ENCODE measurements around the gene CATSPERB.
"Not testable (repeated sequence)": the region's sequence is repeated elsewhere in the genome, so short reads cannot be mapped to it uniquely, and the experiment has no call there.

CATSPERB gene

GRCh38 chr14:91548108-91548507 is 183.8 kb downstream of the CATSPERB start:
- no peak for DNase-seq (ENCODE audit: extremely low spot score)
- POLR2A ChIA-PET, result no interaction called here
- CTCF ChIA-PET, result interaction anchor here (0.6 kb wide), 1 partner anchor 701 kb away, joined by 3 read pairs; no protein-coding TSS in a partner anchor
- no peak for TF ChIP-seq SP1 (IDR thresholded peaks at IDR 0.05)
- no peak for TF ChIP-seq ARNT (IDR thresholded peaks at IDR 0.05)
- no peak for TF ChIP-seq ELF4 (IDR thresholded peaks at IDR 0.05)
- no peak for TF ChIP-seq ZNF384 (IDR thresholded peaks at IDR 0.05)

GRCh38 chr14:91545946-91546716 is 185.8 kb downstream of the CATSPERB start:
- TF ChIP-seq ARNT (IDR thresholded peaks at IDR 0.05) (no peak), TARDBP (IDR thresholded peaks at IDR 0.05) (no peak), SP1 (IDR thresholded peaks at IDR 0.05) (no peak), CTBP1 (IDR thresholded peaks at IDR 0.05; ENCODE audit: borderline replicate concordance) (no peak), L3MBTL2 (conservative IDR thresholded peaks at IDR 0.05) (no peak), BHLHE40 (IDR thresholded peaks at IDR 0.05; ENCODE audit: borderline replicate concordance) (no peak), LEF1 (IDR thresholded peaks at IDR 0.05; ENCODE audit: borderline replicate concordance) (no peak), FOXA1 (IDR thresholded peaks at IDR 0.05) (no peak), ZNF384 (IDR thresholded peaks at IDR 0.05) (no peak), SUZ12 (IDR thresholded peaks at IDR 0.05) (no peak), ELF4 (IDR thresholded peaks at IDR 0.05) (no peak)
- POLR2A ChIA-PET, result no interaction called here
- CTCF ChIA-PET, result no interaction called here
- DNase-seq (ENCODE audit: extremely low spot score), result no peak

GRCh38 chr14:91545204-91545603 is 186.7 kb downstream of the CATSPERB start:
- ChIA-PET CTCF (no interaction called here), POLR2A (no interaction called here)
- no peak for DNase-seq (ENCODE audit: extremely low spot score)
- TF ChIP-seq NFRKB (IDR thresholded peaks at IDR 0.05), result no peak
- TF ChIP-seq PKNOX1 (IDR thresholded peaks at IDR 0.05), result no peak
- TF ChIP-seq LEF1 (IDR thresholded peaks at IDR 0.05; ENCODE audit: borderline replicate concordance), result no peak
- no peak for TF ChIP-seq SP1 (IDR thresholded peaks at IDR 0.05)
- no peak for TF ChIP-seq HDGF (IDR thresholded peaks at IDR 0.05; ENCODE audit: borderline replicate concordance)
- no peak for TF ChIP-seq FOXA1 (IDR thresholded peaks at IDR 0.05)
- TF ChIP-seq FOXK2 (IDR thresholded peaks at IDR 0.05), result no peak
- no peak for TF ChIP-seq ARNT (IDR thresholded peaks at IDR 0.05)
- no peak for TF ChIP-seq SUZ12 (IDR thresholded peaks at IDR 0.05)
- no peak for TF ChIP-seq ZNF384 (IDR thresholded peaks at IDR 0.05)
- no peak for TF ChIP-seq FOXM1 (IDR thresholded peaks at IDR 0.05; ENCODE audit: borderline replicate concordance)
- no peak for TF ChIP-seq L3MBTL2 (conservative IDR thresholded peaks at IDR 0.05)
- TF ChIP-seq CTBP1 (IDR thresholded peaks at IDR 0.05; ENCODE audit: borderline replicate concordance), result no peak
- no peak for TF ChIP-seq ELF4 (IDR thresholded peaks at IDR 0.05)

GRCh38 chr14:91536327-91536726 is 195.6 kb downstream of the CATSPERB start:
- TF ChIP-seq ARNT (IDR thresholded peaks at IDR 0.05) (no peak), PKNOX1 (IDR thresholded peaks at IDR 0.05) (no peak), HDGF (IDR thresholded peaks at IDR 0.05; ENCODE audit: borderline replicate concordance) (no peak), LEF1 (IDR thresholded peaks at IDR 0.05; ENCODE audit: borderline replicate concordance) (no peak), ZNF384 (IDR thresholded peaks at IDR 0.05) (no peak), BHLHE40 (IDR thresholded peaks at IDR 0.05; ENCODE audit: borderline replicate concordance) (no peak), SP1 (IDR thresholded peaks at IDR 0.05) (no peak), NFRKB (IDR thresholded peaks at IDR 0.05) (no peak), L3MBTL2 (conservative IDR thresholded peaks at IDR 0.05) (no peak), CTBP1 (IDR thresholded peaks at IDR 0.05; ENCODE audit: borderline replicate concordance) (no peak), FOXA1 (IDR thresholded peaks at IDR 0.05) (no peak), ELF4 (IDR thresholded peaks at IDR 0.05) (no peak)
- DNase-seq (ENCODE audit: extremely low spot score), result no peak
- ChIA-PET POLR2A (no interaction called here), CTCF (no interaction called here)

GRCh38 chr14:91534059-91534458 is 197.8 kb downstream of the CATSPERB start:
- CTCF ChIA-PET; POLR2A ChIA-PET; DNase-seq (ENCODE audit: extremely low spot score): not testable (repeated sequence)

GRCh38 chr14:91533623-91534022 is 198.3 kb downstream of the CATSPERB start:
- POLR2A ChIA-PET, result no interaction called here
- no peak for TF ChIP-seq HDGF (IDR thresholded peaks at IDR 0.05; ENCODE audit: borderline replicate concordance)
- TF ChIP-seq NFRKB (IDR thresholded peaks at IDR 0.05), result no peak
- no peak for TF ChIP-seq LEF1 (IDR thresholded peaks at IDR 0.05; ENCODE audit: borderline replicate concordance)
- TF ChIP-seq FOXK2 (IDR thresholded peaks at IDR 0.05), result no peak
- TF ChIP-seq FOXA1 (IDR thresholded peaks at IDR 0.05), result no peak
- TF ChIP-seq BHLHE40 (IDR thresholded peaks at IDR 0.05; ENCODE audit: borderline replicate concordance), result no peak
- no peak for TF ChIP-seq SP1 (IDR thresholded peaks at IDR 0.05)
- no peak for TF ChIP-seq FOXM1 (IDR thresholded peaks at IDR 0.05; ENCODE audit: borderline replicate concordance)
- no peak for TF ChIP-seq ZNF384 (IDR thresholded peaks at IDR 0.05)
- TF ChIP-seq CTBP1 (IDR thresholded peaks at IDR 0.05; ENCODE audit: borderline replicate concordance), result no peak
- DNase-seq (ENCODE audit: extremely low spot score), result no peak
- CTCF ChIA-PET, result interaction anchor here (0.6 kb wide), 1 partner anchor 8 kb away, joined by 4 read pairs; no protein-coding TSS in a partner anchor

Data from HEK293T (cell line).